Tongue (tissue), 2 donors: ENCODE results near the gene DELE1. TPM values are rescaled to one million over a fixed set of nuclear protein-coding genes. Genes with fewer than 3 reads are reported as not detected.
A peak's percentile ranks its signal among the peaks of the same experiment; 100 is the strongest.

ENCODE experiments used
- DNase-seq: peaks from one replicate; pipeline ENCODE4 v3.0.0-alpha.2; 2015
- total RNA-seq: library from RNA; depleted of rRNA; stranded (reverse); fragments of >200 nt; gene quantifications from one replicate; pipeline ENCODE4 v1.2.3, GENCODE V29; 2014

The DELE1 gene
- total RNA-seq, 1 donor from 2014 or later, result 61.7 TPM

GRCh38 chr5:141957367-141957996, 33.8 kb downstream of the DELE1 start:
- DNase-seq, result no peak

- DNase-seq, result peak; percentile 79
Measured at GRCh38 chr5:141958113-141958512, 34.4 kb downstream of the DELE1 start, which contains the start of gene PCDH12. Gene PCDH12 (minus strand): TSS chr5:141958202. CDS start chr5:141957851, 351 bp downstream.

GRCh38 chr5:141958546-141959172, 35.0 kb downstream of the DELE1 start:
- DNase-seq, result no peak

GRCh38 chr5:141960018-141960417, 36.3 kb downstream of the DELE1 start:
- DNase-seq, result no peak

- peak; percentile 95 for DNase-seq
Measured at GRCh38 chr5:141960449-141961323, 37.0 kb downstream of the DELE1 start.

GRCh38 chr5:141961466-141961865, 37.8 kb downstream of the DELE1 start:
- no peak for DNase-seq

- DNase-seq, result no peak
Measured at GRCh38 chr5:141963701-141964100, 40.0 kb downstream of the DELE1 start.

- DNase-seq, result peak; percentile 78
Measured at GRCh38 chr5:141965071-141965470, 41.4 kb downstream of the DELE1 start.

GRCh38 chr5:141966275-141966962, 42.7 kb downstream of the DELE1 start:
- no peak for DNase-seq

GRCh38 chr5:141966963-141967333, 43.3 kb downstream of the DELE1 start:
- no peak for DNase-seq

- peak; percentile 97 for DNase-seq
Measured at GRCh38 chr5:141968914-141969608, 45.4 kb downstream of the DELE1 start, which contains the start of gene RNF14. Gene RNF14 (plus strand): TSS chr5:141969105. CDS start chr5:141973589, 4,484 bp downstream.

GRCh38 chr5:141969783-141970771, 46.4 kb downstream of the DELE1 start:
- no peak for DNase-seq

GRCh38 chr5:141973871-141974595, 50.4 kb downstream of the DELE1 start:
- no peak for DNase-seq

GRCh38 chr5:141976176-141976575, 52.5 kb downstream of the DELE1 start:
- no peak for DNase-seq

GRCh38 chr5:141978389-141978788, 54.7 kb downstream of the DELE1 start:
- no peak for DNase-seq

- no peak for DNase-seq
Measured at GRCh38 chr5:141982626-141983025, 59.0 kb downstream of the DELE1 start.

- DNase-seq, result no peak
Measured at GRCh38 chr5:141986072-141986471, 62.4 kb downstream of the DELE1 start.

GRCh38 chr5:141989720-141990119, 66.0 kb downstream of the DELE1 start:
- no peak for DNase-seq
